RKO (cell line): ENCODE measurements around the gene CCDC117.

Experiments
- DNase-seq: peaks from one replicate; pipeline ENCODE4 v3.0.0-alpha.2; 2016; ENCODE audit warnings: low spot score

The CCDC117 gene

DNA sequence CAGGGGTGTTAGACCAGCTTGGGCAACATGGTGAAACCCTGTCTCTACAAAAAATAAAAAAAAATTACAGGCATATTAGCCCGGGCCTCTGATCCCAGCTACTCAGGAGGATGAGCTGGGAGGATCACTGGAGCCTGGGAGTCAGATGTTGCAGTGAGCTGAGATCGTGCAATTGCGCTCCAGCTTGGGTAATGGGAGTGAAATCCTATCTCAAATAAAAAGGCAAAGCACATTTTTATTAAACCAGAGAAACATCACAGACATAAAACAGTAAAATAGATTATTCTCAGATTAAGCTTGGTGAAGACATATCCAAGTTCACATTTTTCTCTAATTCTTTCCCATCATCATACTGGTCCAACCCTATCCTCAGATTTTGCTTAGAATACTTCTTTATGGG, 57.9 kb downstream of the CCDC117 start:
- DNase-seq = no peak

- no peak for DNase-seq
Observed at GRCh38 chr22:28831140-28832072, 58.9 kb downstream of the CCDC117 start.

DNA sequence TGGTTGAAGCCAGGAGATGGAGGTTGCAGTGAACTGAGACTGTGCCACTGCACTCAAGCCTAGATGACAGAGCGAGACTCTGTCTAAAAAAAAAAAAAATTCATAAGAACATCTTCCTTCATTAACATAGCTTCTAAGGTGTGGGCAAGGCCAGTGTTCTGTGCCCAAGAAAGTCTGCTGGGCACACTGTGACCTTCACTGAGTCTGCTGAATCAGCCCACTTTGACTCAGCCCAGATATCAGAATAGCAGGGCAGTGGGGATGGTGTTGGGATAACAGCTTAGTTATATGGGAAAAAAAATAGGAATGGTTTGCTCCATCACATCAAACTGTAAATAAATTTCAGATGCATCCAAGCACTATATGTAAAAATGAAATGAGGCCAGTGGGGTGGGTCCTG, 60.2 kb downstream of the CCDC117 start:
- no peak for DNase-seq

DNA sequence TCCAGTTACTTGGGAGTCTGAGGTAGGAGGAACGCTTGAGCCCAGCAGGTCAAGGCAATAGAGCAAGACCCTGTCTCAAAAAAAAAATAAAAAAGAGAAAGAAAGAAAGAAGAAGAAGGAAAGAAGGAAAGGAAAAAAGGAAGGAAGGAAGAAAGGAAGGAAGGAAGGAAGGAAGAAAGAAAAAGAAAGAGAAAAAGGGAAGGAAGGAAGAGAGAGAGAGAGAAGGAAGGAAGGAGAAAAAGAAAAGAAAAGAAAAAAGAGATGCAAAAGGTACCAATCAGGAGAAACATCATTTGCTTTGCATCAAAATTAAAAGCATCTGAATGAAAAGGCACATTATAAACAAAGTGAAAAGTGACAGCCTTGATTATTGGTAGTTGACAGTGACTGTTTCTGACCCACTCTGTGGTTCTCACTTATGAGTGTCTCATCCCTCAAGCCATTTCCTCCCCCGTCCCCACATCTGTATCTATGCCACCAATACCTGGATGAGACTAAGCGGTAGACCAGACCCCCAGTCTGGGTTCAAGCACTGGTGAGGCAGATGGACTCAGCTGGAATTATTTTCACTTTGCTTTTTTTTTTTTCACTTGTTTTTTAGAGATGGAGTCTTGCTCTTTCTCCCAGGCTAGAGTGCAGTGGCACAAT, 60.9 kb downstream of the CCDC117 start:
- no peak for DNase-seq

DNA sequence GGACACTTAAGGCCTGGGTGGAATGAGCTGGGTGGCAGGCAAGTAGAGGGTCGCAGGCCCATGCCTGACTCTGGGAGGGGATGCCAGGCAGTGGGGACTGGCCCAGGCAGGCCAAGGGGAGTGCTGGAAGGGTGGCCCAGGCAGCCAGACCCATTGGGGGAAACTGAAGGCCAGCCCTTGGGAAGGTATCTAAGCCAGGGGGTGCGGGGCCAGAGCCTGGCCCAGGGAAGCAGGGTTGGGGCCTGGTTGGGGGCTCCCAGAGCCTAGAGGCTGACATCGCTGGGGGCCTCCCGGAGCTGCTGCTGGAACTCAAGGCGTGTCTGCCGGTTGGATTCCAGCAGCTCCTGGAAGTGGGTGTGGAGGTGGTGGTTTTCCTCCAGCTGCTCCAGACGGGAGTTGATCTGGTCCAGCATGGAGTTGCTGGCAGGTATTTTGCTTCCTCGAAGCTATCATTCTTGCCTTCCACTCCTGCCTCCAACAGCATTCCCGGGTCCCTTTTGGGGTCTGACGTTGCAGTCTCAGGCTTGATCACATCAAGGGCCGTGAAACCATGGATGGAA, 63.2 kb downstream of the CCDC117 start:
- DNase-seq = no peak

GRCh38 chr22:28837640-28838039, 65.1 kb downstream of the CCDC117 start:
- no peak for DNase-seq
